Panc1 (cell line): ENCODE results near the gene ZAR1.

Experiments
- CTCF ChIP-seq: fragments of 450-650 bp; IDR thresholded peaks from 2 replicates; pipeline ENCODE4 v1.5.1; 2017; ENCODE audit warnings: mild to moderate bottlenecking
- REST ChIP-seq, 2 experiments: IDR thresholded peaks; 2 replicates each; pipeline ENCODE4 v1.6.1; 2011 to 2012; ENCODE audit warnings: low read depth in 2 of 2, control low read depth in 1 of 2, low read length in 1 of 2, mild to moderate bottlenecking in 1 of 2, moderate library complexity in 1 of 2; ENCODE audit not compliant: insufficient read depth in 1 of 2

- TF ChIP-seq CTCF = no peak
- TF ChIP-seq REST (IDR thresholded peaks at IDR 0.05; ENCODE audit: insufficient read depth in 1 of 2, low read depth in 2 of 2, low read length in 1 of 2) = no peak
Measured at GRCh38 chr4:48484494-48485168, 5.4 kb upstream of the ZAR1 start.
